Activated CD8-positive, alpha-beta T cell treated with anti-CD3 and anti-CD28 coated beads for 36 hours (primary cell): Measurements from ENCODE around the gene DGKD. TPM values are rescaled to one million over a fixed set of nuclear protein-coding genes. Genes with fewer than 3 reads are reported as not detected.
A peak's percentile ranks its signal among the peaks of the same experiment; 100 is the strongest.

ENCODE experiments used
- ATAC-seq: fragments of 200-7000 bp; cut with Tn5 transposase; one replicate; pipeline ENCODE4 v1.10.0; 2021; ENCODE audit warnings: mild to moderate bottlenecking, moderate library complexity
- CTCF ChIA-PET: fragments of 350-600 bp; sonication (Branson Sonifier 250); formaldehyde crosslinking; loops from one replicate; lab custom pipeline; 2021; ENCODE audit warnings: antibody characterized with exemption; lab: Charles Lee
- POLR2A ChIA-PET: fragments of 350-600 bp; sonication (Branson Sonifier 250); formaldehyde crosslinking; loops from one replicate; lab custom pipeline; 2021; ENCODE audit warnings: antibody characterized with exemption; lab: Charles Lee
- DNase-seq: peaks from one replicate; pipeline ENCODE4 v3.0.0-alpha.2; 2020
- H3K27ac Mint-ChIP-seq: one replicate; pipeline ENCODE4 v1.8.0; 2021; ENCODE audit warnings: mild to moderate bottlenecking, mixed read lengths
- H3K27me3 Mint-ChIP-seq: one replicate; pipeline ENCODE4 v1.8.0; 2021; ENCODE audit warnings: mixed read lengths
- H3K36me3 Mint-ChIP-seq: one replicate; pipeline ENCODE4 v1.8.0; 2021; ENCODE audit warnings: low read depth, mixed read lengths
- H3K4me1 Mint-ChIP-seq: one replicate; pipeline ENCODE4 v1.8.0; 2021; ENCODE audit warnings: low read depth, mixed read lengths
- H3K4me3 Mint-ChIP-seq: one replicate; pipeline ENCODE4 v1.8.0; 2021; ENCODE audit warnings: mild to moderate bottlenecking, moderate library complexity, mixed read lengths
- H3K9me3 Mint-ChIP-seq: one replicate; pipeline ENCODE4 v1.8.0; 2021; ENCODE audit warnings: mixed read lengths
- intact Hi-C: fragments of 100-400 bp; cut with micrococcal nuclease; formaldehyde crosslinking; loops from one replicate; pipeline ENCODE4 v1.10.0; 2022
- total RNA-seq, 2 experiments: library from RNA; stranded (reverse); gene quantifications; one replicate each; pipeline ENCODE4 v1.2.3, GENCODE V29; 2021
- TF ChIP-seq, protein P1 (sequence below): fragments of 200-600 bp; IDR thresholded peaks from one replicate; pipeline ENCODE4 v1.8.0; 2022; ENCODE audit warnings: antibody characterized with exemption, mild to moderate bottlenecking

Gene DGKD
- total RNA-seq, 2 experiments from 2014 or later: 89.6 to 99.5 TPM

GRCh38 chr2:233436691-233437438, 82.6 kb downstream of the DGKD start:
- POLR2A ChIA-PET: interaction anchor here (2.1 kb wide), 1 partner anchor 17 kb away, joined by 7 read pairs; no protein-coding TSS in a partner anchor
- intact Hi-C loops: no loop called here
- Mint-ChIP-seq H3K9me3 (no peaks in the 10 kb centered on the region), H3K4me1 (peaks cover 11% of the 10 kb centered on the region), H3K27me3 (no peaks in the 10 kb centered on the region), H3K27ac (peak overlapping the region; percentile 49), H3K4me3 (no peak overlapping the region), H3K36me3 (peaks cover 27% of the 10 kb centered on the region)
- TF ChIP-seq, protein P1, sequence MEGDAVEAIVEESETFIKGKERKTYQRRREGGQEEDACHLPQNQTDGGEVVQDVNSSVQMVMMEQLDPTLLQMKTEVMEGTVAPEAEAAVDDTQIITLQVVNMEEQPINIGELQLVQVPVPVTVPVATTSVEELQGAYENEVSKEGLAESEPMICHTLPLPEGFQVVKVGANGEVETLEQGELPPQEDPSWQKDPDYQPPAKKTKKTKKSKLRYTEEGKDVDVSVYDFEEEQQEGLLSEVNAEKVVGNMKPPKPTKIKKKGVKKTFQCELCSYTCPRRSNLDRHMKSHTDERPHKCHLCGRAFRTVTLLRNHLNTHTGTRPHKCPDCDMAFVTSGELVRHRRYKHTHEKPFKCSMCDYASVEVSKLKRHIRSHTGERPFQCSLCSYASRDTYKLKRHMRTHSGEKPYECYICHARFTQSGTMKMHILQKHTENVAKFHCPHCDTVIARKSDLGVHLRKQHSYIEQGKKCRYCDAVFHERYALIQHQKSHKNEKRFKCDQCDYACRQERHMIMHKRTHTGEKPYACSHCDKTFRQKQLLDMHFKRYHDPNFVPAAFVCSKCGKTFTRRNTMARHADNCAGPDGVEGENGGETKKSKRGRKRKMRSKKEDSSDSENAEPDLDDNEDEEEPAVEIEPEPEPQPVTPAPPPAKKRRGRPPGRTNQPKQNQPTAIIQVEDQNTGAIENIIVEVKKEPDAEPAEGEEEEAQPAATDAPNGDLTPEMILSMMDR: no peak
- CTCF ChIA-PET: interaction anchor here (1.0 to 10.0 kb wide), 4 partner anchors 10 to 34 kb away, joined by 3 to 213 read pairs (median 10); no protein-coding TSS in a partner anchor
- DNase-seq: no peak
- ATAC-seq: no peak

DNA sequence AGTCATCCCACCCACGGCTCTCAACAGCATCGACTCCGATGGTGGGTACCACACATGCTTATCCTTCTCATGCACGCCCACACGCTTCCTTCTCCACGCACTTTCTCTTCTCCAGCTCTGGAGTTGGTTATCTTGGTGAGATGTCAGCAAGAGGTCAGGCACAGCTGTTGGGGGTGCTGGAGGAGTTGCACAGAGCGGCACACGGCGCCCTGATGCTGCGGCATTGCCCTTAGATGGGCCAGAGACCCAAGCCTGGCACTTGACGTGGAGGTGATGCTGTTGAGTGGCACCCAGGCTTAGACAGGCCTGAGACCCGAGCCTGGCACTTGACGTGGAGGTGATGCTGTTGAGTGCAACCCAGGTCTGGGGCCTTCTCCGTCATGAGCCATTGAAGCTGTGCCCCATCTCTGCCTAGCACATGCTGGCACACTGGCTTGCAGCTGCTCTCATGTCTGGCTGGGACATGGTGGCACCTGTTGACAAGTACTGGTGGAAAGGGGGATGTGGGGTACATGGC, 83.2 kb downstream of the DGKD start:
- no peak overlapping the region for H3K27ac Mint-ChIP-seq
- POLR2A ChIA-PET: interaction anchor here (0.7 to 2.1 kb wide), 2 partner anchors 18 to 103 kb away, joined by 3 to 7 read pairs; no protein-coding TSS in a partner anchor
- CTCF ChIA-PET: interaction anchor here (1.0 to 10.0 kb wide), 3 partner anchors 10 to 34 kb away, joined by 3 to 213 read pairs (median 11); no protein-coding TSS in a partner anchor
- ATAC-seq (no peak), DNase-seq (no peak)
- H3K9me3 Mint-ChIP-seq: no peaks in the 10 kb centered on the region
- peaks cover 27% of the 10 kb centered on the region for H3K36me3 Mint-ChIP-seq
- H3K27me3 Mint-ChIP-seq: no peaks in the 10 kb centered on the region
- no peak overlapping the region for H3K4me3 Mint-ChIP-seq
- TF ChIP-seq, protein P1: no peak
- intact Hi-C loops: no loop called here
- H3K4me1 Mint-ChIP-seq: peaks cover 14% of the 10 kb centered on the region

- TF ChIP-seq, protein P1: no peak
- peaks cover 17% of the 10 kb centered on the region for H3K4me1 Mint-ChIP-seq
- H3K4me3 Mint-ChIP-seq: no peak overlapping the region
- POLR2A ChIA-PET: no interaction called here
- ATAC-seq (no peak), DNase-seq (no peak)
- CTCF ChIA-PET: interaction anchor here (10.0 kb wide), 1 partner anchor 35 kb away, joined by 213 read pairs; no protein-coding TSS in a partner anchor
- H3K9me3 Mint-ChIP-seq: no peaks in the 10 kb centered on the region
- peaks cover 28% of the 10 kb centered on the region for H3K36me3 Mint-ChIP-seq
- no peak overlapping the region for H3K27ac Mint-ChIP-seq
- H3K27me3 Mint-ChIP-seq: no peaks in the 10 kb centered on the region
- intact Hi-C loops: no loop called here
Measured at GRCh38 chr2:233438573-233439147, 84.4 kb downstream of the DGKD start.

- CTCF ChIA-PET: interaction anchor here (10.0 kb wide), 1 partner anchor 36 kb away, joined by 213 read pairs; no protein-coding TSS in a partner anchor
- POLR2A ChIA-PET: no interaction called here
Measured at GRCh38 chr2:233439191-233439590, 84.9 kb downstream of the DGKD start.

More at GRCh38 chr2:233439191-233439590, 84.9 kb downstream of the DGKD start:
- Mint-ChIP-seq H3K9me3 (no peaks in the 10 kb centered on the region), H3K27me3 (no peaks in the 10 kb centered on the region), H3K27ac (no peak overlapping the region), H3K36me3 (peaks cover 26% of the 10 kb centered on the region), H3K4me3 (no peak overlapping the region), H3K4me1 (peaks cover 21% of the 10 kb centered on the region)
- no peak for ATAC-seq
- DNase-seq: no peak
- TF ChIP-seq, protein P1: no peak
- intact Hi-C loops: no loop called here
